Stomach smooth muscle (tissue), 2 donors: Measurements from ENCODE around the gene KCNK4.

Experiments used
- H3K27ac ChIP-seq: one replicate; pipeline ENCODE4 v1.7.0; 2013; ENCODE audit warnings: mild to moderate bottlenecking, low read length, inconsistent platforms
- H3K27me3 ChIP-seq, 2 donors: one replicate each; pipeline ENCODE4 v1.7.0; 2013; ENCODE audit warnings: low read length in 2 of 2; ENCODE audit not compliant: insufficient read depth in 2 of 2, control insufficient read depth in 1 of 2
- H3K36me3 ChIP-seq, 2 donors: one replicate each; pipeline ENCODE4 v1.7.0; 2013; ENCODE audit warnings: low read length in 2 of 2; ENCODE audit not compliant: control insufficient read depth in 2 of 2, insufficient read depth in 2 of 2
- H3K4me1 ChIP-seq: one replicate; pipeline ENCODE4 v1.7.0; 2013; ENCODE audit warnings: low read length; ENCODE audit not compliant: control insufficient read depth, insufficient read depth
- H3K4me3 ChIP-seq, 2 donors: one replicate each; pipeline ENCODE4 v1.7.0; 2013; ENCODE audit warnings: low read length in 2 of 2
- H3K9ac ChIP-seq, 2 donors: one replicate each; pipeline ENCODE4 v1.7.0; 2013; ENCODE audit warnings: low read length in 2 of 2, mild to moderate bottlenecking in 1 of 2
- H3K9me3 ChIP-seq, 2 donors: one replicate each; pipeline ENCODE4 v1.7.0; 2013; ENCODE audit warnings: low read length in 2 of 2; ENCODE audit not compliant: control insufficient read depth in 2 of 2
- donor health status: healthy.
- donor health status: Pancreatic carcinoma.

The KCNK4 gene

DNA sequence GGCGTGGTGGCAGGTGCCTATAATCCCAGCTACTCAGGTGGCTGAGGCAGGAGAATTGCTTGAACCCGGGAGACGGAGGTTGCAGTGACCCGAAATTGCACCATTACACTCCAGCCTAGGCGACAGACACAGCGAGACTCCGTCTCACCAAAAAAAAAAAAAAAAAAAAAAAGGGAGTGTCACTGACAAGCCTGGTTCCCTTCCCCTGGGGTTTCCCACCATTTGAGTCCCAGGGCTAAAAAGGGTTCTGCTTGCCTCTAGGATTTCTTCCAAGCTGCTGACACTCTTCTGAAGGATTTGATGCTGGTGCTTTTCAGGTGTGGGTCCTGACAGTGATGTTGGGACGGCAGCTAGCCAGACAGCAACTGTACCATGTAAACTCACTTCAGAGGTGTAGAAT lies 47.6 kb downstream of the KCNK4 start:
- peaks cover 11% of the 10 kb centered on the region for H3K4me1 ChIP-seq
- H3K36me3 ChIP-seq = no peaks in the 10 kb centered on the region
- H3K9me3 ChIP-seq = no peaks in the 10 kb centered on the region
- H3K9ac ChIP-seq = no peak overlapping the region
- no peak overlapping the region for H3K27ac ChIP-seq
- H3K27me3 ChIP-seq = no peaks in the 10 kb centered on the region
- H3K4me3 ChIP-seq = no peak overlapping the region

DNA sequence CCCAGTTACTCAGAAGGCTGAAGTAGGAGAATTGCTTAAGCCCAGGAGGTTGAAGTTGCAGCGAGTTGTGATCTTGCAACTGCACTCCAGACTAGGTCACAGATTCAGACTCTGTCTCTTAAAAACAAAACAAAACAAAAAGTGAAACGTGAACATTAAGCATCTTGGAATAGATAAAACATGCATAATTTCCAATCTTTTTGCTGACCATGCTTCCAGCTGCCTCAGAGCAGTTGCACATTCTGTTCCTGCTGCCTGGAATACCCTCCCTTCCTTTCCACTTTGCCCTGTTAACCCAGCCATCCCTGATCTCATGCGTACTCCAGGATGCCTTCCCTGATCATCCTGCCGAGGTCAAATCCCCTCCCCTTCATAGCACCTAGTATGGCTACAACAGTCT lies 48.2 kb downstream of the KCNK4 start:
- H3K4me3 ChIP-seq = no peak overlapping the region
- no peak overlapping the region for H3K27ac ChIP-seq

DNA sequence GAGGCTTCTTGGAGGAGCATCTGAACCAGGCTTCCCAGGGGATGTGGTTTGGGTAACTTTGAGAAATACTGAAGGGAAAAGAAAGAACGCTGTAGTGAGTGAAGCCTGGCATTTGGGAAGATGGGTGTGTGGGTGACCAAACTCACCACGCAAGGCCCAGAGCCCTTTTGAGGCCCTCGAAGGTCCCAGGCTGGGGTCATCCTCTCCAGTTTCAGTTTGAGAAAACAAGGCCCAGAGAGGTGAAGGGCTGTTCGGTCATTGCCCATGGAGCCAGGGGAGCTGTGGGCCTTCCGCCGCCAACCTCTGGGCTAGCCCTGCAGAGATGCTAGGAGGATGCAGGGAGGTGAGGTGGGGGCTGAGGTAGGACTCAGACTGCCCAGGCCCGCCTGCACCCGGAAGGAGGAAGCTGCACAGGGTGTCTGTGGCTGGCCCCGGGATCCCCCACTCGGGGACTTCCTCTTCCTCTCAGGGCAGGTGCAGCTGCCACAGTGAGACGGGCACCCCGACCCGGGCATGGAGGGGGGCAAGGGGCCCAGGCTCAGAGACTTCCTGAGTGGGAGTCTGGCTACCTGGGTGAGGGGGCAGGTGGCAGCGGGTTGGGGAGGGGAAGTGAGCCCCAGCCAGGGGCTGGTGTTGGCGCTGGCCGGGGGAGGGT lies 48.8 kb downstream of the KCNK4 start, which contains the start of gene CCDC88B:
TSS of gene CCDC88B (plus strand) at position 451 of the 655 bp plus-strand sequence. CDS start at position 514, 63 bp downstream.
- Histone ChIP-seq H3K9ac (no peak within 1 kb of the TSS), H3K4me3 (no peak within 1 kb of the TSS), H3K27ac (no peak within 1 kb of the TSS)

More for the DNA sequence above, 48.2 kb downstream of the KCNK4 start:
- H3K9me3 ChIP-seq = no peaks in the 10 kb centered on the region
- H3K27me3 ChIP-seq = no peaks in the 10 kb centered on the region
- no peak overlapping the region for H3K9ac ChIP-seq
- no peaks in the 10 kb centered on the region for H3K36me3 ChIP-seq
- peaks cover 11% of the 10 kb centered on the region for H3K4me1 ChIP-seq

DNA sequence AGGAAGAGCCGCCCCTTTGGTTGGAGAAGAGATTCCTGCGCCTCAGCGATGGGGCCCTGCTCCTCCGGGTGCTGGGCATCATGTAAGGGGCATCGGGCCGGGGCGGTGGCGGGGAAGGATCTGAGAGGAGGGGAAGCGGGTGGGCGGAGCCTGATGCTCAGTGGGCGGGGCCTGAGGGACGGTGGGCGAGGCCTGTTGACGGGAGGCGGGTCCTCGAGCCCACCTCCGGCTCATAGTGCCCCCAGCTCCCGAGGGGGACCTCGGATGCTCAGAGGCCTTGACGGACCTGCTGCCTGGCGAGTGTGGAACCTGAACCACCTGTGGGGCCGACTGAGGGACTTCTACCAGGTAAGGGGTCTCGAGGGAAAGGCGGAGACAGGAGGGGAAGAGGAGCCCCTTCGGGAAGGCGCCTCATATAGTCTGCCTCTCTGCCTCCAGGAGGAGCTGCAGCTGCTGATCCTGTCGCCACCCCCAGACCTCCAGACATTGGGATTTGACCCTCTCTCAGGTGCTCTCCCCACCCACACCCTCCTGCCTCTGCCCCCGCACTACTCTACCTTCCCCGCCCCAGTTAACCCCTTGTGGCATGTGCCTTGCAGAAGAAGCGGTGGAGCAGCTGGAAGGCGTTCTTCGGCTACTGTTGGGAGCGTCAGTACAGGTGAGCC lies 49.7 kb downstream of the KCNK4 start:
- H3K36me3 ChIP-seq = no peaks in the 10 kb centered on the region
- H3K9me3 ChIP-seq = no peaks in the 10 kb centered on the region
- peaks cover 11% of the 10 kb centered on the region for H3K4me1 ChIP-seq
- H3K27ac ChIP-seq = no peak overlapping the region
- H3K9ac ChIP-seq = no peak overlapping the region
- H3K4me3 ChIP-seq = no peak overlapping the region
- no peaks in the 10 kb centered on the region for H3K27me3 ChIP-seq

More for the DNA sequence above, 48.8 kb downstream of the KCNK4 start, which contains the start of gene CCDC88B:
- Histone ChIP-seq H3K4me1 (peaks cover 11% of the 10 kb centered on the region), H3K27me3 (no peaks in the 10 kb centered on the region), H3K9me3 (no peaks in the 10 kb centered on the region), H3K36me3 (no peaks in the 10 kb centered on the region)

DNA sequence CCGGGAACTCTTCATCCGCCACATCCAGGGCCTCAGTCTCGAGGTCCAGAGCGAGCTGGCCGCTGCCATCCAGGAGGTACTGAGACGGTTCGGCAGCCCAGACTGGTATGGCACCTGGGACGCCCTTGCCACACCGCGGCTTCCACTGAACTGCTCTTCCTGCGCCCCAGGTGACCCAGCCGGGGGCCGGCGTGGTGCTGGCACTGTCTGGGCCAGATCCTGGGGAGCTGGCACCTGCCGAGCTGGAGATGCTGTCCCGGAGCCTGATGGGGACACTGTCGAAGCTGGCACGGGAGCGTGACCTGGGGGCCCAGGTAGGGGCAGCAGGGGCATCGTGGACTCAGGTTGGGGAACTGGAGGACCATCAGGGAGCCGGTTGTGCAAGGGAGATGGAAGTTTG lies 50.3 kb downstream of the KCNK4 start:
- peaks cover 11% of the 10 kb centered on the region for H3K4me1 ChIP-seq
- H3K9ac ChIP-seq = no peak overlapping the region
- H3K4me3 ChIP-seq = no peak overlapping the region
- H3K9me3 ChIP-seq = no peaks in the 10 kb centered on the region
- no peaks in the 10 kb centered on the region for H3K27me3 ChIP-seq
- H3K36me3 ChIP-seq = no peaks in the 10 kb centered on the region
- H3K27ac ChIP-seq = no peak overlapping the region

DNA sequence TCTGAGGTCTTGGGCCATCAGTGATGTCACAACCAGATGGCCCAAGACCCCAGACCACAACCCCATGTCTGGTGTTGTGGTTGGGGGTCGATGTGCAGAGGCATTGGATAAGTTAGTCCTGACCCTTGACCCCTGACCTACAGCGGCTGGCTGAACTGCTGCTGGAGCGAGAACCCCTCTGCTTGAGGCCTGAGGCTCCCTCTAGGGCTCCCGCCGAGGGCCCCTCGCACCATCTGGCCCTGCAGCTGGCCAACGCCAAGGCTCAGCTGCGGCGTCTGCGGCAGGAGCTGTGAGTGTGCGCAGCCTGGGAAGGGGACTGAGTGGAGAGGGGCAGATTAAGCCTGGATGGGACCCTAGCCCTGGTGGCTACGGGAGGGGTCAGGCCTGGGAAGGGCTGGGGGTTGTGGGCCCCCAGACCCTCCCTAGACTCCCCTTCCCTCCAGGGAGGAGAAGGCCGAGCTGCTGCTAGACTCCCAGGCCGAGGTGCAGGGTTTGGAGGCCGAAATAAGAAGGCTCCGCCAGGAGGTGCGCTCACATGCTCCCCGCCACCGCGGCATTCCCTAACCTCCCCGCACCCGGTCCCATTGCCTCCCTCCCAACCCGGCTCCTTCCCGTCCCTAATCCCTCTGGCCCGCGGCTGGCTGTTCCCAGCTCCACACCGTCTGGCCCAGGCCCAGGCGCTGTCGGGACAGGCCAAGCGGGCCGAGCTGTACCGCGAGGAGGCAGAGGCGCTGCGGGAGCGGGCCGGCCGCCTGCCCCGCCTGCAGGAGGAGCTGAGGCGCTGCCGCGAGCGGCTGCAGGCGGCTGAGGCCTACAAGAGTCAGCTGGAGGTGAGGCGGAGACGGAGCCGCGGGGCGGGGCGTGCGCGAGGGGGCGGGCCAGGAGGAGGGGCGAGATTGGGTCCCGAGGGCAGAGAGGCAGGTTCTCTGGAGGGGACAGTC lies 51.0 kb downstream of the KCNK4 start:
- Histone ChIP-seq H3K27ac (peak overlapping the region; percentile 79), H3K4me1 (peaks cover 11% of the 10 kb centered on the region), H3K27me3 (no peaks in the 10 kb centered on the region), H3K9me3 (no peaks in the 10 kb centered on the region), H3K36me3 (no peaks in the 10 kb centered on the region), H3K9ac (peak overlapping the region; percentile 81 to 85), H3K4me3 (peak overlapping the region; percentile 55 to 68)

DNA sequence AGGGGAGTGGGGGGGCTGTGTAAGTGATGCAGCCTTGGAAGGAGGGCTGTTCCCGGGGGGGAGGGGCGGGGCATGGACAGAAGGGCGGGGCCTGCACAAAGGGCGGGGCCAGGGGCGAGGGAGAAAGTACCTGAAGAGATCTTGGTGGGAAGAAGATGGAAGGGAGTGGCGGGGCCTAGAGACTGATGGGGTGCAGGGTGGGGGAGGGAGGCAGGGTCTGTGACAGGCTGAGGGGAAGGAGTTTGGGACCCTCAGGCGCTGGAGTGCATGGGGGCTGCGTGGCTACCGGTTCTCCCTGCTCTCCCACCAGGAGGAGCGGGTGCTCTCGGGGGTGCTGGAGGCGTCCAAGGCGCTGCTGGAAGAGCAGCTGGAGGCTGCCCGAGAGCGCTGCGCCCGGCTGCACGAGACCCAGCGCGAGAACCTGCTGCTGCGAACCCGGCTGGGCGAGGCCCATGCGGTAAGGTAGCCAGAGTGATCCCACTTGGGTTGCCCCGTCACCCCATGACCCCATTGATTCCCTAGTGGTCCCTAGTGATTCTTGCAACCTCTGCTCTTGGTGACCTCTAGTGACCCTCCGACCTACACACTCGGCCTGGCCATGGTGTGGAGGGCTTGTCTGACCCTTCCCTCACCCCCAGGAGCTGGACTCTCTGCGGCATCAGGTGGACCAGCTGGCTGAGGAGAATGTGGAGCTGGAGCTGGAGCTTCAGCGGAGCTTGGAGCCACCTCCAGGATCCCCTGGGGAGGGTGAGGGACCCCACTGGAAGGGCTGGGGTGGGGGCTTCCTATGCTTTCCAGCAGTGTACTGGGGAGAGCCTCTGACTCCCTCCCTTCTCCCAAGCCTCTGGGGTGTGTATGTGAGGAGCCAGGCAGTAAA lies 52.0 kb downstream of the KCNK4 start:
- H3K36me3 ChIP-seq = no peaks in the 10 kb centered on the region
- H3K9ac ChIP-seq = no peak overlapping the region
- peaks cover 11% of the 10 kb centered on the region for H3K4me1 ChIP-seq
- H3K27me3 ChIP-seq = no peaks in the 10 kb centered on the region
- peak overlapping the region in 1 of 2 donors; percentile 68 for H3K4me3 ChIP-seq
- no peaks in the 10 kb centered on the region for H3K9me3 ChIP-seq
- H3K27ac ChIP-seq = no peak overlapping the region

DNA sequence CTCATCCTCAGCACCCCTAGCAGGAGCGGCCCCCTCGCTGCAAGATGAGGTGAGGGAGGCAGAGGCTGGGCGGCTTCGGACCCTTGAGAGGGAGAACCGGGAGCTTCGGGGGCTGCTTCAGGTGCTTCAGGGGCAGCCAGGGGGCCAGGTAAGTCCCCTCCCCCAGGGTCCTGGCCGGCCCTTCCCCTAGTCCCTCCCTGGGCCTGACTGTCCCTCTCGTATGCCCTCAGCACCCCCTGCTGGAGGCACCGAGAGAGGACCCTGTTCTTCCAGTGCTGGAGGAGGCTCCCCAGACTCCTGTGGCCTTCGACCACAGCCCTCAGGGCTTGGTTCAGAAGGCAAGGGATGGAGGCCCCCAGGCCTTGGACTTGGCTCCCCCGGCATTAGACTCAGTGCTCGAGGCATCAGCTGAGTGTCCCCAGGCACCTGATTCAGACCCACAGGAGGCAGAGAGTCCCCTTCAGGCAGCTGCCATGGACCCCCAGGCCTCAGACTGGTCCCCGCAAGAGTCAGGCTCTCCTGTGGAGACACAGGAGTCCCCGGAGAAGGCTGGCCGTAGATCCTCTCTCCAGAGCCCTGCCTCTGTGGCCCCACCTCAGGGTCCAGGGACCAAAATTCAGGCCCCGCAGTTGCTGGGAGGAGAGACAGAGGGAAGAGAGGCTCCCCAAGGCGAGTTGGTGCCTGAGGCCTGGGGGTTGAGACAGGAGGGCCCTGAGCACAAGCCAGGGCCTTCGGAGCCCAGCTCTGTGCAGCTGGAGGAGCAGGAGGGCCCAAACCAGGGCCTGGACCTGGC lies 52.9 kb downstream of the KCNK4 start:
- Histone ChIP-seq H3K4me3 (no peak overlapping the region), H3K9me3 (no peaks in the 10 kb centered on the region), H3K4me1 (peaks cover 11% of the 10 kb centered on the region), H3K27ac (no peak overlapping the region), H3K9ac (no peak overlapping the region), H3K27me3 (no peaks in the 10 kb centered on the region), H3K36me3 (no peaks in the 10 kb centered on the region)

DNA sequence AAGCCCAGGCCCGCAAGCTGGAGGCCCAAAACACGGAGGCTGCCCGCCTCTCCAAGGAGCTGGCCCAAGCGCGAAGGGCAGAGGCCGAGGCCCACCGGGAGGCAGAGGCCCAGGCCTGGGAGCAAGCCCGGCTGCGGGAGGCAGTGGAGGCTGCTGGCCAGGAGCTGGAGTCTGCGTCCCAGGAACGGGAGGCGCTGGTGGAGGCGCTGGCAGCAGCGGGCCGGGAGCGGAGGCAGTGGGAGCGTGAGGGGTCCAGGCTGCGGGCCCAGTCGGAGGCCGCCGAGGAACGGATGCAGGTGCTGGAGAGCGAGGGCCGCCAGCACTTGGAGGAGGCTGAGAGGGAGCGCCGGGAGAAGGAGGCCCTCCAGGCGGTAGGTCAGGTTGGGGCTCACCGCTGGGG lies 53.7 kb downstream of the KCNK4 start:
- no peaks in the 10 kb centered on the region for H3K36me3 ChIP-seq
- no peaks in the 10 kb centered on the region for H3K27me3 ChIP-seq
- H3K4me1 ChIP-seq = peaks cover 11% of the 10 kb centered on the region

More for the DNA sequence above, 53.7 kb downstream of the KCNK4 start:
- no peaks in the 10 kb centered on the region for H3K9me3 ChIP-seq
- H3K4me3 ChIP-seq = no peak overlapping the region
- H3K27ac ChIP-seq = no peak overlapping the region
- no peak overlapping the region for H3K9ac ChIP-seq
